Gastrocnemius medialis (tissue), 4 donors: Measurements from ENCODE around the gene ADARB1. TPM values are rescaled to one million over a fixed set of nuclear protein-coding genes. Genes with fewer than 3 reads are reported as not detected.

Experiments used
- ATAC-seq, 2 donors: fragments of 150-250 bp; one replicate each; pipeline ENCODE4 v1.9.1; 2016
- DNase-seq, 2 donors: peaks; one replicate each; pipeline ENCODE4 v3.0.0-alpha.2; 2019
- H3K27ac ChIP-seq, 4 donors: fragments of 200-600 bp; sonication (generic); 1 replicate in 1 of 4; 2 replicates in 3 of 4; pipeline ENCODE4 v1.5.1; 2016 to 2018; ENCODE audit warnings: mild to moderate bottlenecking in 2 of 4, moderate library complexity in 1 of 4
- H3K27me3 ChIP-seq, 3 donors: fragments of 200-600 bp; sonication (generic) in 2 of 3; 1 replicate in 1 of 3; 2 replicates in 2 of 3; pipeline versions ENCODE4 v1.5.1 to v1.6.0; 2016 to 2019; ENCODE audit warnings: mild to moderate bottlenecking in 1 of 3, moderate library complexity in 1 of 3
- H3K36me3 ChIP-seq, 2 donors: fragments of 200-600 bp; sonication (generic) in 1 of 2; one replicate each; pipeline ENCODE4 v1.5.1; 2017 to 2018
- H3K4me1 ChIP-seq, 2 donors: fragments of 200-600 bp; sonication (generic) in 1 of 2; one replicate each; pipeline ENCODE4 v1.5.1; 2016 to 2017; ENCODE audit warnings: mild to moderate bottlenecking in 2 of 2
- H3K4me3 ChIP-seq, 4 donors: fragments of 200-600 bp; sonication (generic) in 3 of 4; 1 replicate in 1 of 4; 2 replicates in 3 of 4; pipeline ENCODE4 v1.5.1; 2016 to 2019; ENCODE audit warnings: mild to moderate bottlenecking in 2 of 4
- H3K9me3 ChIP-seq, 3 donors: fragments of 200-600 bp; sonication (generic) in 2 of 3; 1 replicate in 1 of 3; 2 replicates in 2 of 3; pipeline ENCODE4 v1.5.1; 2016 to 2019
- CTCF ChIP-seq, 5 experiments: fragments of 450-650 bp in 3 of 5; fragments of 200-600 bp in 2 of 5; sonication (generic) in 2 of 5; IDR thresholded peaks in 4 of 5; conservative IDR thresholded peaks in 1 of 5; 1 replicate in 4 of 5; 2 replicates in 1 of 5; pipeline ENCODE4 v1.5.1; 2016 to 2019; ENCODE audit warnings: antibody characterized with exemption in 5 of 5, mild to moderate bottlenecking in 3 of 5, moderate library complexity in 3 of 5
- POLR2A ChIP-seq, 2 donors: fragments of 450-650 bp; IDR thresholded peaks; one replicate each; pipeline ENCODE4 v1.6.1; 2017; ENCODE audit warnings: antibody characterized with exemption in 2 of 2, mild to moderate bottlenecking in 2 of 2, moderate library complexity in 2 of 2
- in situ Hi-C, 4 donors: fragments of 200-750 bp; cut with MboI; loops; one replicate each; pipeline versions ENCODE4 v1.15.0 to v1.8.0; 2017; ENCODE audit warnings: low sequenced_read_pairs in 4 of 4
- intact Hi-C: fragments of 100-400 bp; cut with DNase I; formaldehyde crosslinking; loops from one replicate; pipeline ENCODE4 v1.15.1; 2023; ENCODE audit warnings: low total_unique reads
- total RNA-seq, 4 donors: library from RNA; depleted of rRNA; stranded (reverse); fragments of >200 nt; gene quantifications; one replicate each; pipeline versions ENCODE4 v1.1.0 to v1.2.3, GENCODE V29; 2016

Gene ADARB1
- total RNA-seq, 4 donors from 2014 or later: 5.9 to 11.5 (median 6.9) TPM

GRCh38 chr21:45030682-45031570, 43.5 kb upstream of the ADARB1 start:
- DNase-seq (no peak), ATAC-seq (no peak)
- Histone ChIP-seq H3K27ac (peak overlapping the region in 3 of 4 donors; percentile 20 to 82 (median 48)), H3K4me3 (no peak overlapping the region), H3K36me3 (no peaks in the 10 kb centered on the region), H3K9me3 (no peaks in the 10 kb centered on the region), H3K27me3 (no peaks in the 10 kb centered on the region), H3K4me1 (peaks cover 23 to 46% of the 10 kb centered on the region in 2 donors)
- intact Hi-C loops: no loop called here
- TF ChIP-seq POLR2A (IDR thresholded peaks at IDR 0.05): no peak
- no peak for TF ChIP-seq CTCF (IDR thresholded peaks at IDR 0.05 in 4 of 5, conservative IDR thresholded peaks at IDR 0.05 in 1 of 5)
- in situ Hi-C loops: no loop called here

GRCh38 chr21:45031571-45032191, 42.7 kb upstream of the ADARB1 start:
- Histone ChIP-seq H3K4me3 (no peak overlapping the region), H3K27ac (peak overlapping the region in 1 of 4 donors; percentile 82), H3K9me3 (peaks cover 0 to 4% (median 0%) of the 10 kb centered on the region in 3 donors), H3K36me3 (no peaks in the 10 kb centered on the region), H3K4me1 (peaks cover 23 to 46% of the 10 kb centered on the region in 2 donors), H3K27me3 (no peaks in the 10 kb centered on the region)
- in situ Hi-C loops: no loop called here
- no peak for ATAC-seq
- TF ChIP-seq CTCF (IDR thresholded peaks at IDR 0.05 in 4 of 5, conservative IDR thresholded peaks at IDR 0.05 in 1 of 5) (no peak), POLR2A (IDR thresholded peaks at IDR 0.05) (no peak)
- intact Hi-C loops: no loop called here
- no peak for DNase-seq

- intact Hi-C loops (no loop called here), in situ Hi-C loops (no loop called here)
- Histone ChIP-seq H3K9me3 (peaks cover 0 to 10% (median 0%) of the 10 kb centered on the region in 3 donors), H3K4me1 (peaks cover 23 to 46% of the 10 kb centered on the region in 2 donors), H3K27ac (peak overlapping the region in 1 of 4 donors; percentile 82), H3K36me3 (no peaks in the 10 kb centered on the region), H3K4me3 (no peak overlapping the region), H3K27me3 (no peaks in the 10 kb centered on the region)
- DNase-seq (no peak), ATAC-seq (no peak)
- TF ChIP-seq POLR2A (IDR thresholded peaks at IDR 0.05): no peak
- TF ChIP-seq CTCF (IDR thresholded peaks at IDR 0.05 in 4 of 5, conservative IDR thresholded peaks at IDR 0.05 in 1 of 5): no peak
Observed at GRCh38 chr21:45032332-45032731, 42.0 kb upstream of the ADARB1 start.

GRCh38 chr21:45032977-45033710, 41.2 kb upstream of the ADARB1 start:
- ATAC-seq: no peak
- no peak overlapping the region for H3K4me3 ChIP-seq
- H3K4me1 ChIP-seq: peaks cover 23 to 46% of the 10 kb centered on the region in 2 donors
- no peak for TF ChIP-seq CTCF (IDR thresholded peaks at IDR 0.05 in 4 of 5, conservative IDR thresholded peaks at IDR 0.05 in 1 of 5)
- DNase-seq: no peak
- no peaks in the 10 kb centered on the region for H3K27me3 ChIP-seq
- intact Hi-C loops (no loop called here), in situ Hi-C loops (no loop called here)
- peak overlapping the region; percentile 82 to 89 (median 82) for H3K27ac ChIP-seq
- H3K36me3 ChIP-seq: no peaks in the 10 kb centered on the region
- peaks cover 0 to 10% (median 0%) of the 10 kb centered on the region in 3 donors for H3K9me3 ChIP-seq
